HEK293 (cell line): Measurements from ENCODE around the gene CHRNE.

Source experiments
- CTCF ChIA-PET: fragments of 350-600 bp; formaldehyde crosslinking; extraction: SDS; loops from one replicate; lab custom pipeline; 2021; ENCODE audit warnings: antibody characterized with exemption; lab: Yijun Ruan, JAX
- POLR2A ChIA-PET: fragments of 300-600 bp; formaldehyde crosslinking; extraction: SDS; loops from one replicate; lab custom pipeline; 2020; ENCODE audit warnings: antibody characterized with exemption, inconsistent platforms; lab: Yijun Ruan, JAX
- H3K27ac ChIP-seq: fragments of 200-500 bp; sonication (Bioruptor generic); 2 replicates; pipeline ENCODE4 v1.5.1; 2014; ENCODE audit warnings: low read depth, low read length, control low read depth, inconsistent platforms; ENCODE audit errors: extremely low read depth
- H3K36me3 ChIP-seq, 2 experiments: fragments of 200-500 bp in 1 of 2; sonication (Bioruptor generic) in 1 of 2; 1 replicate in 1 of 2; 2 replicates in 1 of 2; pipeline ENCODE4 v1.5.1; 2014 to 2017; ENCODE audit warnings: inconsistent platforms in 2 of 2, low read length in 2 of 2; ENCODE audit not compliant: control insufficient read depth in 2 of 2, insufficient read depth in 1 of 2
- H3K4me1 ChIP-seq: fragments of 200-500 bp; sonication (Bioruptor generic); 2 replicates; pipeline ENCODE4 v1.5.1; 2014; ENCODE audit warnings: mild to moderate bottlenecking, low read length, inconsistent platforms; ENCODE audit not compliant: control insufficient read depth, insufficient read depth
- H3K4me3 ChIP-seq: 2 replicates; pipeline ENCODE4 v1.5.1; 2011; ENCODE audit warnings: low read depth, mild to moderate bottlenecking, control low read depth, low read length, moderate library complexity
- H3K9me3 ChIP-seq: fragments of 200-500 bp; sonication (Bioruptor generic); 2 replicates; pipeline ENCODE4 v1.5.1; 2014; ENCODE audit warnings: low read depth, low read length, inconsistent platforms; ENCODE audit not compliant: control insufficient read depth, insufficient read depth
- IKZF3 ChIP-seq: fragments of 450-650 bp; IDR thresholded peaks from 2 replicates; pipeline ENCODE4 v1.5.0; 2018; ENCODE audit warnings: missing biosample characterization, mild to moderate bottlenecking, missing genetic modification characterization, moderate library complexity
- KLF9 ChIP-seq: fragments of 450-650 bp; formaldehyde crosslinking; IDR thresholded peaks from 2 replicates; pipeline ENCODE4 v1.5.1; 2016; ENCODE audit warnings: missing biosample characterization, missing genetic modification characterization, low read depth
- MZF1 ChIP-seq: fragments of 450-650 bp; formaldehyde crosslinking; IDR thresholded peaks from 2 replicates; pipeline ENCODE4 v1.5.1; 2017; ENCODE audit warnings: missing biosample characterization, missing genetic modification characterization, borderline replicate concordance
- SP7 ChIP-seq: fragments of 450-650 bp; formaldehyde crosslinking; IDR thresholded peaks from 2 replicates; pipeline ENCODE4 v1.5.1; 2016; ENCODE audit warnings: missing biosample characterization, missing genetic modification characterization
- ZNF132 ChIP-seq: fragments of 450-650 bp; formaldehyde crosslinking; IDR thresholded peaks from 2 replicates; pipeline ENCODE4 v1.5.1; 2017; ENCODE audit warnings: missing biosample characterization, missing genetic modification characterization, borderline replicate concordance
- ZNF214 ChIP-seq: fragments of 450-650 bp; formaldehyde crosslinking; IDR thresholded peaks from 2 replicates; pipeline ENCODE4 v1.5.1; 2017; ENCODE audit warnings: missing biosample characterization, mild to moderate bottlenecking, missing genetic modification characterization, borderline replicate concordance
- ZNF239 ChIP-seq: fragments of 450-650 bp; formaldehyde crosslinking; IDR thresholded peaks from 2 replicates; pipeline ENCODE4 v1.5.1; 2016; ENCODE audit warnings: missing biosample characterization, missing genetic modification characterization
- ZNF404 ChIP-seq: fragments of 450-650 bp; formaldehyde crosslinking; IDR thresholded peaks from 2 replicates; pipeline ENCODE4 v1.5.1; 2017; ENCODE audit warnings: missing biosample characterization, missing genetic modification characterization
- ZNF48 ChIP-seq: fragments of 450-650 bp; formaldehyde crosslinking; IDR thresholded peaks from 2 replicates; pipeline ENCODE4 v1.5.1; 2016; ENCODE audit warnings: missing biosample characterization, missing genetic modification characterization
- ZNF488 ChIP-seq: fragments of 450-650 bp; formaldehyde crosslinking; IDR thresholded peaks from 2 replicates; pipeline ENCODE4 v1.5.1; 2016; ENCODE audit warnings: missing biosample characterization, missing genetic modification characterization
- ZNF548 ChIP-seq: fragments of 450-650 bp; formaldehyde crosslinking; IDR thresholded peaks from 2 replicates; pipeline ENCODE4 v1.5.1; 2016; ENCODE audit warnings: missing biosample characterization, missing genetic modification characterization
- ZNF555 ChIP-seq: fragments of 450-650 bp; formaldehyde crosslinking; conservative IDR thresholded peaks from 2 replicates; pipeline ENCODE4 v1.5.1; 2017; ENCODE audit warnings: missing biosample characterization, mild to moderate bottlenecking, missing genetic modification characterization, inconsistent platforms
- ZNF629 ChIP-seq: fragments of 450-650 bp; formaldehyde crosslinking; IDR thresholded peaks from 2 replicates; pipeline ENCODE4 v1.5.1; 2017; ENCODE audit warnings: missing biosample characterization, missing genetic modification characterization
- ZNF76 ChIP-seq: fragments of 450-650 bp; formaldehyde crosslinking; IDR thresholded peaks from 2 replicates; pipeline ENCODE4; 2016; ENCODE audit warnings: low read depth, missing biosample characterization, missing genetic modification characterization, borderline replicate concordance
- ZSCAN23 ChIP-seq: fragments of 450-650 bp; formaldehyde crosslinking; IDR thresholded peaks from 2 replicates; pipeline ENCODE4 v1.5.1; 2016; ENCODE audit warnings: missing biosample characterization, missing genetic modification characterization
- ZSCAN5A ChIP-seq: fragments of 450-650 bp; formaldehyde crosslinking; IDR thresholded peaks from 2 replicates; pipeline ENCODE4 v1.5.1; 2016; ENCODE audit warnings: missing biosample characterization, missing genetic modification characterization
- TF ChIP-seq, protein P1 (sequence below): fragments of 450-650 bp; formaldehyde crosslinking; IDR thresholded peaks from 2 replicates; pipeline ENCODE4 v1.5.1; 2016; ENCODE audit warnings: missing biosample characterization, missing genetic modification characterization, low read depth
- TF ChIP-seq, protein P2 (sequence below): fragments of 450-650 bp; formaldehyde crosslinking; IDR thresholded peaks from 2 replicates; pipeline ENCODE4 v1.5.1; 2016; ENCODE audit warnings: missing biosample characterization, missing genetic modification characterization, low read depth

Gene CHRNE

GRCh38 chr17:4900231-4901107 lies 2.4 kb downstream of the CHRNE start:
- 0 out of 2 replicates have a peak, but pooled peaks have one; percentile 18 for TF ChIP-seq KLF9 (tag by site-specific recombination)
- no peak for TF ChIP-seq ZNF132 (tag by site-specific recombination)
- ChIA-PET POLR2A (interaction anchor here (2.1 kb wide), 1 partner anchor 66 kb away, joined by 6 read pairs; the partner anchor contains the start of gene SPAG7), CTCF (interaction anchor here (0.6 to 1.2 kb wide), 5 partner anchors 9 to 190 kb away, joined by 3 to 5 read pairs (median 3); partner anchors contain the start of gene ARRB2)
- Histone ChIP-seq H3K4me3 (no peak overlapping the region), H3K4me1 (peaks cover 3% of the 10 kb centered on the region; the same call in 1 of the 2 replicates), H3K36me3 (peaks cover 0 to 41% of the 10 kb centered on the region in 2 experiments; a peak in 1 of 3 replicates), H3K9me3 (no peaks in the 10 kb centered on the region), H3K27ac (no peak overlapping the region)

DNA sequence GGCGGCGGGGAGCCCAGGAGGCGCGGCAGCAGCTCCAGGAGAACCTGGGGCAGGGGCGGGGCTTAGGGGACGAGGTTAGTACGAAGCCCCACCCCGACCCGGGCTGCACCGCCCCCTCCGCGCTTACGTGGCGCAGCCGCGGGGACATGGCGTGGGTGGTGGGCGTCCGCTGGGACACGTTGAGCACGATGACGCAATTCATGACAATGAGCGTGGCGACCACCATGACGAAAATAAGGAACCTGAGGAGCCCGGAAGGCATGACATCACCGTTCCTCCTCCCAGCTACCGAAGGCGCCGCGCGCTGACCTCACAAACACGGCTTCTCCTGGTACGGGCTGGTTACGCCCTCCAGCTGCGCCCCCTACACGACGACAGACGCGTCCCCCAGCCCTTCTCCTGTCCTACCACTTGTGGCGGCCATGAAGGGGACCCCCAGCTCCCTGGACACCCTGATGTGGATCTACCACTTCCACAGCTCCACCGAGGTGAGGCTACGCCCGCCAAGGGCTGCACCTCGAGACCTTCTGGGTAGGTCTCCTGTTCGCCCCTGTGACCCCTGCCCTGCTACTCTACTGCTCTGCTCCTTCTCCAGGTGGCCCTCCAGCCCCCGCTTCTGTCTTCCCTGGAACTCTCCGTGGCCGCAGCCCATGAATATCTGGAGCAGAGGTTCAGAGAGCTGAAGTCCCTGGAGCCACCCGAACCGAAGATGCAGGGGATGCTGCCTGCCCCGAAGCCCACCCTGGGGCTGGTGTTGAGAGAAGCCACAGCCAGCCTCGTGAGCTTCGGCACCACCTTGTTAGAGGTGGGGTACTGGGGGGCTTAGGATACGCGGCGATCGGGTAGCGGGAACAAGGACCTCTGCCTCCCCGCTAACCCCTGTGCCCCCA lies 3.3 kb downstream of the CHRNE start, which contains the start of gene C17orf107:
C17orf107 (plus strand) TSS at position 196 of the 890 bp plus-strand sequence; CDS start at position 423, 227 bp downstream.
- H3K36me3 ChIP-seq = peaks cover 0 to 50% of the 10 kb centered on the region in 2 experiments; a peak in 1 of 3 replicates
- TF ChIP-seq ZNF629 (tag by site-specific recombination) (peak; percentile 38), ZNF48 (tag by site-specific recombination) (no peak), ZNF404 (tag by site-specific recombination) (no peak)
- TF ChIP-seq, protein P1, sequence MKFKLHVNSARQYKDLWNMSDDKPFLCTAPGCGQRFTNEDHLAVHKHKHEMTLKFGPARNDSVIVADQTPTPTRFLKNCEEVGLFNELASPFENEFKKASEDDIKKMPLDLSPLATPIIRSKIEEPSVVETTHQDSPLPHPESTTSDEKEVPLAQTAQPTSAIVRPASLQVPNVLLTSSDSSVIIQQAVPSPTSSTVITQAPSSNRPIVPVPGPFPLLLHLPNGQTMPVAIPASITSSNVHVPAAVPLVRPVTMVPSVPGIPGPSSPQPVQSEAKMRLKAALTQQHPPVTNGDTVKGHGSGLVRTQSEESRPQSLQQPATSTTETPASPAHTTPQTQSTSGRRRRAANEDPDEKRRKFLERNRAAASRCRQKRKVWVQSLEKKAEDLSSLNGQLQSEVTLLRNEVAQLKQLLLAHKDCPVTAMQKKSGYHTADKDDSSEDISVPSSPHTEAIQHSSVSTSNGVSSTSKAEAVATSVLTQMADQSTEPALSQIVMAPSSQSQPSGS (tag by site-specific recombination) = peak; percentile 24; the same call in 1 of the 2 replicates
- peaks cover 3% of the 10 kb centered on the region; the same call in 1 of the 2 replicates for H3K4me1 ChIP-seq
- ChIA-PET CTCF (interaction anchor here (0.6 to 1.2 kb wide), 5 partner anchors 10 to 162 kb away, joined by 3 to 5 read pairs (median 4); partner anchors contain the start of gene ZMYND15), POLR2A (interaction anchor here (2.1 kb wide), 1 partner anchor 67 kb away, joined by 6 read pairs; the partner anchor contains the start of gene SPAG7)
- H3K27ac ChIP-seq = no peak within 1 kb of the TSS
- H3K4me3 ChIP-seq = no peak within 1 kb of the TSS
- H3K9me3 ChIP-seq = no peaks in the 10 kb centered on the region

GRCh38 chr17:4898927-4899326 lies 4.0 kb downstream of the CHRNE start:
- Histone ChIP-seq H3K4me3 (no peak overlapping the region), H3K27ac (no peak overlapping the region), H3K36me3 (peaks cover 0 to 57% of the 10 kb centered on the region in 2 experiments; a peak in 1 of 3 replicates), H3K4me1 (peaks cover 3% of the 10 kb centered on the region; the same call in 1 of the 2 replicates), H3K9me3 (no peaks in the 10 kb centered on the region)
- ChIA-PET POLR2A (no interaction called here), CTCF (interaction anchor here (0.7 to 1.0 kb wide), 2 partner anchors 10 to 160 kb away, joined by 3 to 4 read pairs; partner anchors contain the start of gene ZMYND15)
- TF ChIP-seq, protein P1 (tag by site-specific recombination) = no peak
- TF ChIP-seq MZF1 (tag by site-specific recombination) = no peak
- TF ChIP-seq, protein P2, sequence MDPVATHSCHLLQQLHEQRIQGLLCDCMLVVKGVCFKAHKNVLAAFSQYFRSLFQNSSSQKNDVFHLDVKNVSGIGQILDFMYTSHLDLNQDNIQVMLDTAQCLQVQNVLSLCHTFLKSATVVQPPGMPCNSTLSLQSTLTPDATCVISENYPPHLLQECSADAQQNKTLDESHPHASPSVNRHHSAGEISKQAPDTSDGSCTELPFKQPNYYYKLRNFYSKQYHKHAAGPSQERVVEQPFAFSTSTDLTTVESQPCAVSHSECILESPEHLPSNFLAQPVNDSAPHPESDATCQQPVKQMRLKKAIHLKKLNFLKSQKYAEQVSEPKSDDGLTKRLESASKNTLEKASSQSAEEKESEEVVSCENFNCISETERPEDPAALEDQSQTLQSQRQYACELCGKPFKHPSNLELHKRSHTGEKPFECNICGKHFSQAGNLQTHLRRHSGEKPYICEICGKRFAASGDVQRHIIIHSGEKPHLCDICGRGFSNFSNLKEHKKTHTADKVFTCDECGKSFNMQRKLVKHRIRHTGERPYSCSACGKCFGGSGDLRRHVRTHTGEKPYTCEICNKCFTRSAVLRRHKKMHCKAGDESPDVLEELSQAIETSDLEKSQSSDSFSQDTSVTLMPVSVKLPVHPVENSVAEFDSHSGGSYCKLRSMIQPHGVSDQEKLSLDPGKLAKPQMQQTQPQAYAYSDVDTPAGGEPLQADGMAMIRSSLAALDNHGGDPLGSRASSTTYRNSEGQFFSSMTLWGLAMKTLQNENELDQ (tag by site-specific recombination) = no peak
- no peak for TF ChIP-seq ZNF76 (tag by site-specific recombination)
- TF ChIP-seq ZNF555 = no peak
- TF ChIP-seq ZNF214 (tag by site-specific recombination) = no peak
- TF ChIP-seq ZSCAN5A (tag by site-specific recombination) = no peak
- no peak for TF ChIP-seq IKZF3 (tag by site-specific recombination)
- TF ChIP-seq ZSCAN23 (tag by site-specific recombination) = no peak
- TF ChIP-seq ZNF239 (tag by site-specific recombination) = no peak
- no peak for TF ChIP-seq SP7 (tag by site-specific recombination)
- TF ChIP-seq ZNF548 = no peak
- TF ChIP-seq ZNF488 = no peak
- TF ChIP-seq, all 188 proteins: peak for 0
